ENCODE measurements around the gene ALPL.
"Not testable (repeated sequence)": the region's sequence is repeated elsewhere in the genome, so short reads cannot be mapped to it uniquely, and the experiment has no call there.

DNA sequence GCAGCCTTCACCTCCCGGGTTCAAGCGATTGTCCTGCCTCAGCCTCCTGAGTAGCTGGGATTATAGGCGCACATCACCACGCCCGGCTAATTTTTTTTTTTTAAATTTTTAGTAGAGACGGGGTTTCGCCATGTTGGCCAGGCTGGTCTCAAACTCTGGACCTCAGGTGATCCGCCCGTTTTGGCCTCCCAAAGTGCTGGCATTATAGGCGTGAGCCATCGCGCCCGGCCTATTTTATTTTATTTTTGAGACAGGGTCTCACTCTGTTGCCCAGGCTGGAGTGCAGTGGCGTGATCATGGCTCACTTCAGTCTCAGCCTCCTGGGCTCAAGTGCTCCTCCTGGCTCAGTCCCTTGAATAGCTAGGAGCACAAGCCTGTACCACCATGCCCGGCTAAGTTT, 57.1 kb downstream of the ALPL start:
- TF ChIP-seq, protein P1, sequence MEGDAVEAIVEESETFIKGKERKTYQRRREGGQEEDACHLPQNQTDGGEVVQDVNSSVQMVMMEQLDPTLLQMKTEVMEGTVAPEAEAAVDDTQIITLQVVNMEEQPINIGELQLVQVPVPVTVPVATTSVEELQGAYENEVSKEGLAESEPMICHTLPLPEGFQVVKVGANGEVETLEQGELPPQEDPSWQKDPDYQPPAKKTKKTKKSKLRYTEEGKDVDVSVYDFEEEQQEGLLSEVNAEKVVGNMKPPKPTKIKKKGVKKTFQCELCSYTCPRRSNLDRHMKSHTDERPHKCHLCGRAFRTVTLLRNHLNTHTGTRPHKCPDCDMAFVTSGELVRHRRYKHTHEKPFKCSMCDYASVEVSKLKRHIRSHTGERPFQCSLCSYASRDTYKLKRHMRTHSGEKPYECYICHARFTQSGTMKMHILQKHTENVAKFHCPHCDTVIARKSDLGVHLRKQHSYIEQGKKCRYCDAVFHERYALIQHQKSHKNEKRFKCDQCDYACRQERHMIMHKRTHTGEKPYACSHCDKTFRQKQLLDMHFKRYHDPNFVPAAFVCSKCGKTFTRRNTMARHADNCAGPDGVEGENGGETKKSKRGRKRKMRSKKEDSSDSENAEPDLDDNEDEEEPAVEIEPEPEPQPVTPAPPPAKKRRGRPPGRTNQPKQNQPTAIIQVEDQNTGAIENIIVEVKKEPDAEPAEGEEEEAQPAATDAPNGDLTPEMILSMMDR (IDR thresholded peaks at IDR 0.05): not testable (repeated sequence)
- TF ChIP-seq POLR2AphosphoS5 (IDR thresholded peaks at IDR 0.05): not testable (repeated sequence)

Data from prostate gland (tissue), 2 donors.